ENCODE measurements around the gene RNF144B. TPM values are rescaled to one million over a fixed set of nuclear protein-coding genes. Genes with fewer than 3 reads are reported as not detected.

RNF144B gene
- total and polyA plus RNA-seq, 9 of the 15 experiments (the other 6 are each of a cell fraction or from before 2014, with no cell fraction given), result 0.01 TPM; not detected in 8

DNA sequence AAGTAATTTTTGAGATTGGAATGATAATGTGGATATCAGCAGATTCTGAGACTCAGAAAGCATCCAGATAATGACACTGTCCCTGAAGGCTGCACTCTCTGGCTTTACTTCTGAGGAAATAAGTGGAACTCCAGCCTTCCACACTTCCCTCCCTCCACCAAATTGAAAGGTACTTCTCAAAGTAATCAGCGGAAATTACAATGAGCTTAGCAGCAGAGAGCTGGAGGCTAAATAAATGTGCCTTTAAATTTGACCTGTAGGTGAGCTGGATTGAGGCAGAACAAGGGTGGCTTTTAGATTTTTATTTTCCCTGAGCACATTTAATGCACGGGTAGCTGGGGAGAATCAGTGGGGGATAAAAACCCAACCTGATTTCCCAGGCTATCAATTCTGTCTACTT, 39.3 kb upstream of the RNF144B start:
- H3K36me3 ChIP-seq (ENCODE audit: control insufficient read depth, insufficient read depth, low read length), result no peaks in the 10 kb centered on the region
- no TSS peak for BruUV-seq (replicated peaks)
- TF ChIP-seq ZNF561 (CRISPR knock-in tag; conservative IDR thresholded peaks at IDR 0.05), result no peak
- no peak for TF ChIP-seq CREB5 (CRISPR knock-in tag; IDR thresholded peaks at IDR 0.05)
- no peaks in the 10 kb centered on the region for H3K4me1 ChIP-seq (replicated peaks in 1 of 2; ENCODE audit: control insufficient read depth in 2 of 2, insufficient read depth in 2 of 2, low read length in 2 of 2)
- DNase-seq (ENCODE audit: extremely low read depth in 1 of 4, low spot score in 3 of 4), result no peak
- no peak for FAIRE-seq
- ChIA-PET POLR2A (no interaction called here), CTCF (ENCODE audit: low intra/inter-chr PET ratio) (no interaction called here)
- in situ Hi-C loops (cut with MboI) (no loop called here), intact Hi-C loops (cut with micrococcal nuclease) (no loop called here)
- H3K79me2 ChIP-seq (ENCODE audit: control insufficient read depth, insufficient read depth, low read length), result no peaks in the 10 kb centered on the region
- H3K27me3 ChIP-seq (ENCODE audit: control insufficient read depth in 2 of 2, insufficient read depth in 2 of 2, low read length in 2 of 2), result peaks cover 13 to 27% of the 10 kb centered on the region in 2 experiments; a peak in 4 of 5 replicates
- ATAC-seq, result no peak
- H2AFZ ChIP-seq (ENCODE audit: low read depth, low read length), result no peak overlapping the region
- WGBS (ENCODE audit: insufficient coverage, low coverage, missing lambda C conversion rate), result 5% methylated on average over 2 of the region's 2 CpGs
- H3K9me3 ChIP-seq (replicated peaks; ENCODE audit: control insufficient read depth, insufficient read depth, low read depth, low read length), result no peaks in the 10 kb centered on the region
- H3K4me3 ChIP-seq, result no peak overlapping the region
- H3K27ac ChIP-seq (ENCODE audit: extremely low read depth, low read depth, low read length), result no peak overlapping the region
- H3K9me1 ChIP-seq (ENCODE audit: control insufficient read depth, insufficient read depth, low read length), result no peaks in the 10 kb centered on the region
- H3K4me2 ChIP-seq (ENCODE audit: insufficient read depth, low read length), result no peak overlapping the region
- H4K20me1 ChIP-seq (replicated peaks; ENCODE audit: control insufficient read depth, insufficient read depth, low read length), result no peaks in the 10 kb centered on the region
- H3K9ac ChIP-seq (ENCODE audit: insufficient read depth in 1 of 2, low read depth in 2 of 2, low read length in 2 of 2), result no peak overlapping the region

- no peak for DNase-seq (ENCODE audit: extremely low read depth in 1 of 4, low spot score in 3 of 4)
- FAIRE-seq, result no peak
- ATAC-seq, result no peak
- POLR2A ChIA-PET, result no interaction called here
- H3K79me2 ChIP-seq (ENCODE audit: control insufficient read depth, insufficient read depth, low read length), result no peaks in the 10 kb centered on the region
- no TSS peak for BruUV-seq (replicated peaks)
- no peaks in the 10 kb centered on the region for H3K36me3 ChIP-seq (ENCODE audit: control insufficient read depth, insufficient read depth, low read length)
- in situ Hi-C loops (cut with MboI) (no loop called here), intact Hi-C loops (cut with micrococcal nuclease) (no loop called here)
- no peak overlapping the region for H3K4me3 ChIP-seq
- no peaks in the 10 kb centered on the region for H3K9me1 ChIP-seq (ENCODE audit: control insufficient read depth, insufficient read depth, low read length)
- peaks cover 10 to 27% of the 10 kb centered on the region in 2 experiments; a peak in 4 of 5 replicates for H3K27me3 ChIP-seq (ENCODE audit: control insufficient read depth in 2 of 2, insufficient read depth in 2 of 2, low read length in 2 of 2)
- H3K27ac ChIP-seq (ENCODE audit: extremely low read depth, low read depth, low read length), result no peak overlapping the region
- CTCF ChIA-PET (ENCODE audit: low intra/inter-chr PET ratio), result no interaction called here
- no peaks in the 10 kb centered on the region for H4K20me1 ChIP-seq (replicated peaks; ENCODE audit: control insufficient read depth, insufficient read depth, low read length)
- H3K9ac ChIP-seq (ENCODE audit: insufficient read depth in 1 of 2, low read depth in 2 of 2, low read length in 2 of 2), result no peak overlapping the region
- no peak overlapping the region for H3K4me2 ChIP-seq (ENCODE audit: insufficient read depth, low read length)
- no peaks in the 10 kb centered on the region for H3K4me1 ChIP-seq (replicated peaks in 1 of 2; ENCODE audit: control insufficient read depth in 2 of 2, insufficient read depth in 2 of 2, low read length in 2 of 2)
- no peak overlapping the region for H2AFZ ChIP-seq (ENCODE audit: low read depth, low read length)
- H3K9me3 ChIP-seq (replicated peaks; ENCODE audit: control insufficient read depth, insufficient read depth, low read depth, low read length), result no peaks in the 10 kb centered on the region
- TF ChIP-seq SRSF1 (IDR thresholded peaks at IDR 0.05; ENCODE audit: low read depth, low read length) (no peak), PML (IDR thresholded peaks at IDR 0.05; ENCODE audit: low read length) (no peak), SMARCC2 (IDR thresholded peaks at IDR 0.05; ENCODE audit: low read depth) (no peak), CEBPB (tag; IDR thresholded peaks at IDR 0.05) (no peak), ETS1 (conservative IDR thresholded peaks at IDR 0.05; ENCODE audit: control insufficient read depth, low read depth, low read length) (no peak), ZZZ3 (IDR thresholded peaks at IDR 0.05) (no peak), TRIM28 (IDR thresholded peaks at IDR 0.05) (no peak), MECOM (CRISPR knock-in tag; IDR thresholded peaks at IDR 0.05) (no peak), U2AF2 (optimal IDR thresholded peaks at IDR 0.05; ENCODE audit: low read depth, low read length) (no peak)
- TF ChIP-seq, protein P1, sequence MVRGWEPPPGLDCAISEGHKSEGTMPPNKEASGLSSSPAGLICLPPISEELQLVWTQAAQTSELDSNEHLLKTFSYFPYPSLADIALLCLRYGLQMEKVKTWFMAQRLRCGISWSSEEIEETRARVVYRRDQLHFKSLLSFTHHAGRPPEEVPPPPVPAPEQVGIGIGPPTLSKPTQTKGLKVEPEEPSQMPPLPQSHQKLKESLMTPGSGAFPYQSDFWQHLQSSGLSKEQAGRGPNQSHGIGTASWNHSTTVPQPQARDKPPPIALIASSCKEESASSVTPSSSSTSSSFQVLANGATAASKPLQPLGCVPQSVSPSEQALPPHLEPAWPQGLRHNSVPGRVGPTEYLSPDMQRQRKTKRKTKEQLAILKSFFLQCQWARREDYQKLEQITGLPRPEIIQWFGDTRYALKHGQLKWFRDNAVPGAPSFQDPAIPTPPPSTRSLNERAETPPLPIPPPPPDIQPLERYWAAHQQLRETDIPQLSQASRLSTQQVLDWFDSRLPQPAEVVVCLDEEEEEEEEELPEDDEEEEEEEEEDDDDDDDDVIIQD (CRISPR knock-in tag; IDR thresholded peaks at IDR 0.05), result no peak
- TF ChIP-seq, protein P2, sequence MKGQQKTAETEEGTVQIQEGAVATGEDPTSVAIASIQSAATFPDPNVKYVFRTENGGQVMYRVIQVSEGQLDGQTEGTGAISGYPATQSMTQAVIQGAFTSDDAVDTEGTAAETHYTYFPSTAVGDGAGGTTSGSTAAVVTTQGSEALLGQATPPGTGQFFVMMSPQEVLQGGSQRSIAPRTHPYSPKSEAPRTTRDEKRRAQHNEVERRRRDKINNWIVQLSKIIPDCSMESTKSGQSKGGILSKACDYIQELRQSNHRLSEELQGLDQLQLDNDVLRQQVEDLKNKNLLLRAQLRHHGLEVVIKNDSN (CRISPR knock-in tag; IDR thresholded peaks at IDR 0.05), result no peak
Observed at GRCh38 chr6:18349386-18349785, 37.8 kb upstream of the RNF144B start.

All from K562 (cell line).